Limb (tissue), 2 donors: ENCODE measurements around the gene MICALL2.

Experiments
- DNase-seq, 2 donors: peaks; one replicate each; pipeline ENCODE4 v3.0.0-alpha.2; 2016; ENCODE audit errors: extremely low spot score in 2 of 2

The MICALL2 gene

GRCh38 chr7:1458683-1459511 is at the start of gene MICALL2:
TSS of gene MICALL2 (minus strand) at chr7:1459470. CDS start at chr7:1459326, 144 bp downstream.
- peak in 1 of 2 donors; percentile 68 for DNase-seq

DNA sequence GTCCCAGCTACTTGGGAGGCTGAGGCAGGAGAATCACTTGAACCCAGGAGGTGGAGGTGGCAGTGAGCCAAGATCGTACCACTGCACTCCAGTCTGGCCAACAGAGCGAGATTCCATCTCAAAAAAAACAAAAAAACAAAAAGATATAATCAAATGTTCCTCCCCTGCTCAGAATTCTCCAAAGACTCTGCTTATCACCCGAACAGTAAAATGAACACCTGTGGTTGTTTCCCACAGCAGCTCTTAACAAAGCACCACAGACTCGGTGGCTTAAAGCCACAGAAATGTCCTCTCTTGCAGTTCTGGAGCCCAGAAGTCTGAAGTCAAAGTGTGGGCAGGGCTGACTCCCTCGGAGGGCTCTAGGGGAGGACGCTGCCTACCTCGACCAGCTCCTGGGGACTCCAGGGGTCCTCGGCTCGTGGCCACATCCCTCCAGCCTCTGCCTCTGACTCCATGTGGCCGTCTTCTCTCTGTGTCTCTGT is 49.0 kb upstream of the MICALL2 start:
- no peak for DNase-seq

GRCh38 chr7:1505731-1506550 is 46.7 kb upstream of the MICALL2 start:
- no peak for DNase-seq

DNA sequence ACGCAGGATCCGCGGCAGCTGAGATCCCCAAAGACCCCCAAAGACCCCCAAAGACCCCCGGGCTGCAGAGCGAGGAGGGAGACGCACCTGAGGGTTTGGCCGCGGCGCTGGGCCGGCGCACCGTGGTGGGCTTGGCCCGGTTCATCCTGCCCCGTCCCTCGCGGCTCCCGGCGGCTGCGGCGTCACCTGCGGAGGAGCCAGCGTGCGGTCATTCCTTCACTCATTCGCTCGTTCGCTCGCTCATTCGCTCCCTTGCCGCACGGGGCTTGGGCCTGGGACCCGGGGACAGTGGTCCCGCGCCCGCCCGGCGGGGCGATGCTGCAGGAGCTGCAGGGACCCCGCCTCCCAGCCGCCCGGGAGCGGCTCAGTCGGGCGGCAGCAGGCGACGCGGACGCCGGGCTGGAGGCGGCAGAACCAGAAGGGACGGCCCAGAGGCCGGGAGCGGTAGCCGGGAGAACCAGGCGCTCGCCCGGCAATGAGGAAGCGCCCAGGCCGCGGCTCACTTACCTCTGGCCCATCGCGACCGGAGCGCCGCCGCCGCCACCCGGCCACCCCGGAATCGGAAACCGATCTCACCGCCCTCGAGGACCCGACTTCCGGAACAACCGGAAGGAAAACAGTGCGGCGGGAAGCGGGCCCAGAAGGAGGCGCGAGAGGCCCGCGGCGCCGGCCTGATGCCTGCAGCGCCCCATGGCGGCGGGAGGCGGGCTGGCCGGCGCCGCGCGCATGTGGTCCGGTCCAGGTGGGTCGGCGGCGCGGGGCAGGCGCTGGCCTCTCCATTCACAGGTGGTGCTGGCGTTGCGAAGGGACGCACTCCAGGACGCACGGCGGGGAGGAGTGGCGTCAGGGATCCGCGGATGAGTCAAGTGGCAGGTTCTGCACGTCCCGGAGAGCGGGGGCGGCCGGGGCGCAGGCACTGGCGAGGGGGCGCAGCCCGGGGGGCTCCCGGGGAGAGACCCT is 44.8 kb upstream of the MICALL2 start, which contains the start of gene INTS1:
TSS of gene INTS1 (minus strand) at position 574 of the 960 bp plus-strand sequence. CDS start at position 145, 429 bp downstream.
- DNase-seq, result peak; percentile 92 to 93

- no peak for DNase-seq
Measured at GRCh38 chr7:1503390-1503789, 44.1 kb upstream of the MICALL2 start.

DNA sequence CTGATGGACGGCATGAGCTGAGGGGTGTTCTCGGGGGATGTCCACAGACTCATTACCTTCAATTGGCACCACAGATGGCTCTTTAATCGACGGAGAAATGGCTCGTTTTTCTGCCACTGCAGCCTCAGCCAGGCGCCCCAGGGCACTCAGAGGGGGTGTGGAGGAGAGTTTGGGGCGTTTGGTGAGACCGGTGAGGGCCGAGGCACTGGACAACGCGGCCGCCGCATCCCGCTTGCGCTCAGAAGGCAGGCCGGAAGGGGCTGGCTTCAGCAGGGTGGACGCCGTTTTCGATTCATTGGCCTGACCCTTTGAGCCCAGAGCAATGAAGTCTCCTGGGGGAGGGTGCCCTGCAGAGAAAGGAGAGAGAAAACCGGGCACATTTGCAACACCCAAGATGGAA is 43.6 kb upstream of the MICALL2 start:
- no peak for DNase-seq

GRCh38 chr7:1501487-1502270 is 42.4 kb upstream of the MICALL2 start:
- DNase-seq, result no peak

- no peak for DNase-seq
Measured at GRCh38 chr7:1500064-1500807, 41.0 kb upstream of the MICALL2 start.

DNA sequence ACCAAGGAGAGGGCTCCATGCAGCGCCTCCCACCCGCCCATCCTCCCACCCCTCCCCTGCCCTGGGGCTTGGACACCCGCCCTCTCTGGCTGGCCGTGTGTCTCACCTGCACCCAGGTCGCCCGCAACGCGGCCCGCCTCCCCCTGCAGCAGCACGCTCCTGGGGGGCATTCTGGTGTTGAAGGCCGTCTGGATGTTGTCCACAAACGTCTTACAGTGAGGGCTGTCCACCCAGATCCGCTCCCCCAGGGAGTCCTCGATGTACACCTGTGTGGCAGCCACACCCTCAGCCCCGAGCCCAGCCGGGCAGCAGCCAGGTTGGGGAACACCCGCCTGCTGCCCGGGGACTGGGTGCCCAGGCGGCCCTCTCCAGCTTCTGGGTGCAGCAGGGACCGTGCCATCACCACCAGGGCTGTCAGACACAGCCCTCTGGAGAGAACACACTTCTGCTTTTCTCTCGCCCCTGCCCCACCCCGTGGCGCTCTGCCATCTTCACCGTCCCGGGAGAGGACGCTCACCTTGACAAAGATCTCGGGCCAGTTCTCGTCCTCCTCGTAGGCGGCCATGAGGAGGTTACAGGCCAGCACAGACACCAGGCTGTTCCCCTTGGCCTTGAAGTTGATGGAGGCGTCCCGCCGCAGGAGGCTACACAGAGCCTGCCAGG is 40.2 kb upstream of the MICALL2 start:
- DNase-seq, result no peak

GRCh38 chr7:1498370-1499305 is 39.4 kb upstream of the MICALL2 start:
- DNase-seq, result no peak

GRCh38 chr7:1497293-1497927 is 38.1 kb upstream of the MICALL2 start:
- no peak for DNase-seq

DNA sequence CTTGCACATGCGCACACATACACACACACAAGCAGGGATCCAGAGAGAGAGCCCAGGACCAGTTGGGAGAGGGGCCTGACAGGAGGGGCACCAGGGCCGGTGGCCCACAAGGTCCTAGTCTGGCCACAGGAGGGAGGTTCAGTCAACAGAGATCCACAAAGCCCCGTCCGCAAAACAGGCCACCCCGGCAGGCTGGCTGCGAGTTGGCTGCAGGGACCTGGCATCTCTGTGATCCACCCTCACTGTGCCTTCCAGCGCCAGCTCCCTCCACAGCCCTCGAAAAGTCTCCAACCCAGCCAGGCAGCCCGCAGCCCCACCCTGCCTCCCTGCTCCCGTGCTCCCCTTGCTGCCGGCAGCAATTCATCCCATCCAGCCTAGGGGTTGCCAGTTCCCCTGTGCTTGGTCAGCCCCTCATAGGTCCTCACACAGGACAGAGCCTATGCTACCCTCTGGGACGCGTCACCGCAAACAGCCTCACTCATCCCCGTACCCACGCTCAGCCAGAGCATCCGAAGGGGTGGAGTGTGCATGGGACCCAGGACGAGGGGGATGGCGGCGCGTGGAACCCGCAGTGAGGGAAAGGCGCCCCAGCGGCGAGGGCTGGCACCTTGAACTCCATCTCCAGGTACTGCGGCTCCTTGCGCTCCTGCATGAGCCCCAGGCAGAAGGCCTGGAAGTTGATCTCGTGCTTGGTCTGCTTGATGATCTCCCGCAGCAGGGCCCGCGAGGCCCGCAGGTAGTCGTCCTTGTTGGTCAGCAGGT is 37.4 kb upstream of the MICALL2 start:
- DNase-seq, result no peak

GRCh38 chr7:1495564-1496242 is 36.4 kb upstream of the MICALL2 start:
- DNase-seq, result no peak

DNA sequence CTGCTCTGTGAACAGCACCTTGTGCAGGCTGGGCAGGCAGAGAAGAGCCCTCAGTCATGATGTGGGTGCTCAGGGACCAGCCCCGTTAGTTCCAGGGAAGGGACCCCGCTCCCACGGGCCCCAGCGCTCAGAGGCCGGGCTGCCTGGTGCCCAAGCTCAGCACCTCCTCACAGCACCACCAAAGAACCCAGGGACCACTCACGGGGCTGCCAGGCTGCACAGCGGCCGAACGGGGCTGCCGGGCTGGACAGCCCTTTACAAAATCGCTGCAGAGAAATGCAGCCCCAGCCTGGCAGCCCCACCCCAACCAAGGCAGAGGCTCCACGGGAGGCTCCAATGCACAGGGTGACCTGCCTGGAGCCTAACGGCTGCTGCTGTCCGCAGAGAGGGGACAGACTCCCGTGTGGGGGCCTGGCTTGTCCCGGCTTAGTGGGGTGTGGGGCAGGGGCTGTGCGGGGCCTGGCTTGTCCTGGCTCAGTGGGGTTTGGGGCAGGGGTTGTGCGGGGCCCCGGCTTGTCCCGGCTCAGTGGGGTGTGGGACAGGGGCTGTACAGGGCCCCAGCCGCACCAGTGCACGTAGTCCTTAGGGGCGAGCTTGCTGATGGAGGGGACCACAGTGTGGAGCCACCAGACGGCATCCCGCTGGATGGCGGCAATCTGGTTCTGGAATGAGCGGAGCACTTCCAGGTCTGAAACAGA is 35.7 kb upstream of the MICALL2 start:
- DNase-seq, result no peak

DNA sequence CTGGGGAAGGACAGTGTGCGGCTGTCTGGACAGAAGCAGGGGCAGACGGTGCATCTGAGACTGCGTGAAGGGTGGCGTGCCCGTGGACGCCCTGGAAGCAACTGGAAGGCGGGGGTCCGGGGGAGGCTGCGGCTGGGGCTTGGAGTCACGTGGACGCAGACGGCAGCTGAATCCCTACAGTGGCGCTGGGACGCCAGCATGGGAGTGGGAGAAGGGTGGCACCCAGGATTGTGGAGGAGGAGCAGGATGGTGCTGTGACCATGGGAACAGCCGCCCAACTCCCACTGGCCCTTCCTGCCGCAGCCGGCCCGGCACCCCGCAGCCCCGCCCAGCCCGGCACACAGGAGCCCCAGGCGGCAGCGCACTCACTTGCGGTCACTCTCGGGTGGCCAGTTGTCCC is 35.2 kb upstream of the MICALL2 start:
- DNase-seq, result no peak

DNA sequence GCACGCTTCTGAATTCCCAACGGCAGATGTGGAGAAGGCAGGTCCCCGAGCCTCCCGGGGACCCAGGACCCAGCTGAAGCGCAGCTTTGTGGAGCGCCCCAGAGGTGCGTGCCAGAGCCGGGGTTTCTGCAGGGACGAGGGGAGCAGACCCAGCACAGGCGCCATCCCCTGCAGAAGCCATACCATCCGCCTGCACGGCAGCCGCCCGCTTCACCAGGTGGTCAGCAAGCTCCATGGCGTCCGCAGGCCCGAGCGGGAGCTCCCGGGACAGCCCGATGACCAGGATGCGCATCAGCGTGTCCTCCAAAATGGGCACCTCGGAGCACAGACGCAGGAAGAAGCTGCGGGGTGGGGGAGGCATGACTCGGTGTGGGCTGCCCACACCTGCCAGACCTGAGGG is 34.3 kb upstream of the MICALL2 start:
- DNase-seq, result no peak
